HG03354 (cell line): Measurements from ENCODE around the gene ANKRD53.

Source experiments
- ATAC-seq: cut with Tn5 transposase; IDR thresholded peaks from one replicate; pipeline ENCODE4 v1.9.1; 2021; ENCODE audit warnings: mild to moderate bottlenecking; ENCODE audit not compliant: unreplicated experiment, poor library complexity, severe bottlenecking

ANKRD53 gene, protein sequence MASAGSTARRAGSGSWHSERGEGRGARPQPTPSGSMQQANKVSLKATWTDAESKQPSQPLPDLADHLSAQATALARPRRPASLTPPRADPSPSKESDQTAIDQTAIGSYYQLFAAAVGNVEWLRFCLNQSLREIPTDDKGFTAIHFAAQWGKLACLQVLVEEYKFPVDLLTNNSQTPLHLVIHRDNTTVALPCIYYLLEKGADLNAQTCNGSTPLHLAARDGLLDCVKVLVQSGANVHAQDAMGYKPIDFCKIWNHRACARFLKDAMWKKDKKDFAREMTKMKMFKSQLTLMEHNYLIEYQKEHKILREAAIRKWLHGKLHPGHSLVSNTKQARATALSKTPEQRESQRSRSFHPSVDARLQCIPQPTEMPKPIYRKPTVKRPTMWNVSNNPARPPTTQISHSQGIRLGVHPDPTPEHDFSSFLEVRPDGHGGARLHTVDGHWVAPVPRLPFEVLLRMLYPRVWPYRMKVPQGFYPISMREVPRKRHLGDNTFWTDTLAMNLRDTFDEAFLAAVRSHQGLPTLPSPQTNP

DNA sequence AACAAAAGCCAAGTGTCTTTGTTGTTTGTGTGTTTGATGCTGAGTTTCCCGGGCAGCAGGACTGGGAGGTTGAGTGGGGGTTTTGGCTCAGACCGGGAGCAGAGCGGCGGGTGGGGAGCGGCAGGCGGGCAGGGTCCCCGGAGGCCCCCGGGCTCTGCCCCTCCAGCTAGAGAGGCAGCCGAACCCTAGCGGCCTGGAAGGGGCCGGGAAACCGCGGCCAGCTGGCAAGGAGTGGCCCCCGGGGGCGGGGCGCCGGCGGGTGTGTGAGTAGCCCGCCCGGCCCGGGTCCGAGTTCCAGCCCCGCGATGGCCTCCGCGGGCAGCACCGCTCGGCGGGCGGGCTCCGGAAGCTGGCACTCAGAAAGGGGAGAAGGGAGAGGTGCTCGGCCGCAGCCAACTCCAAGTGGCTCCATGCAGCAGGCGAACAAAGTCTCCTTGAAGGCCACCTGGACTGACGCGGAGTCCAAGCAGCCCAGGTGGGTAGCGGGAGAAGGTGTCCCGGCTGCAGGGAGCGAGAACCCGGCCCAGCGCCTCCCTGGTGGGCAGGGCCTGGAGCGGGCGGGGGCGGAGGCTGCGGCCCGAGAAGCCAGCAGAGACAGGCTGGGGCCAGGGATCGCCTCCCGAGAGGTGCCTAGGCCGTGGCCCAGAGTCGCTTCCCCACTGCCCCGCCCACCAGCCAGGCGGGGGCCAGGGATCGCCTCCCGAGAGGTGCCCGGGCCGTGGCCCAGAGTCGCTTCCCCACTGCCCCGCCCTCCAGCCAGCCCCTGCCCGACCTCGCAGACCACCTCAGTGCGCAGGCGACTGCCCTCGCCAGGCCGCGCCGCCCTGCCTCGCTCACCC, at the start of gene ANKRD53:
ANKRD53 (plus strand) TSS at position 290 of the 839 bp plus-strand sequence; CDS start at position 306, 16 bp downstream.
- ATAC-seq: no peak

DNA sequence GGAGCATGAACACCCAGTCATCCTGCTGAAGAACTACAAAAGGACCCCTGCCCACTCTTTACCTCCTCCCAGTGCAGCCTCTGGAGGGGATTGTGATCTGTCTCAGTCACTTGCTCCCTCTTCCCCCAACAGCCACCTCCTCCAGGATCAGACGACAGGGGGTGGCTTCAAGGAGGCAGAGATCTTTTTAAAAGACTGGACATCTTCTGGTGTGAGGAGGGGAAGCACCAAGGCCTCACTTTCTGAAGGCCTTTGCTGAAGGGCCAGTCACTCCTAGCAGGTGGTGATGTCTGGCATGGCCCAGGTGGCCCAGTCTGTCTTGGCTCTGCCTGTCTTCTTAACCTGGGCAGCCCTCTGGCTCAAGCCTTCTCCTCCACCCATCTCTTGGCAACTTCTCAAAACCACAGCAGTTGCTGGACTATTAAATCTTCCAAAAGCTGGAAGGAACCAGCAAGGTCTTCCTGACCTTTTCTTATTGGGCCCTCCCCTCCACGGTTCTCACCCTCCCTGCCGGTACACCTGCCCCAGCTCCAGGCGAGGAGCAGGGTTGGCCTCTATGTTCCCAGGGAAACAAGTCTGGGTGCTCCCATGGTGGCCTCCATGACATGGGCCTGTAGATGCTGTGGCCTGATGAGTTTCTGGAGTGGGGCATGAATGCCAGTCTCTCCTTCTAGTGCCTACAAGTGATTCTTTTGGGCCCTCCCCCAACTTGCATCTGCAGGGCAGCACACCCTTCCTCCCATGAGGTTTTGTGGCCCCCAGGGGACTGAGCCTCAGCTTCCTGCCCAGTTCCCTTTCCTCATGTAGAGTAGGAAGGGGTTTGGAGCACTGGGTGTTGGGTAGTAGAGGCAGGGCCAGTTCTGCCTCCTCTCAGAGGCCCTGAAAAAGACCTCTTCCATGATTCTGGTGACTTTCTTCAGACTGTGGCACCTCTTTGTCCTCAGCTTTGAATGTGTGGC, 47.8 kb upstream of the ANKRD53 start:
- ATAC-seq: no peak

- no peak for ATAC-seq
Observed at GRCh38 chr2:70931376-70932000, 46.9 kb upstream of the ANKRD53 start.

GRCh38 chr2:70932631-70933230, 45.7 kb upstream of the ANKRD53 start:
- no peak for ATAC-seq

DNA sequence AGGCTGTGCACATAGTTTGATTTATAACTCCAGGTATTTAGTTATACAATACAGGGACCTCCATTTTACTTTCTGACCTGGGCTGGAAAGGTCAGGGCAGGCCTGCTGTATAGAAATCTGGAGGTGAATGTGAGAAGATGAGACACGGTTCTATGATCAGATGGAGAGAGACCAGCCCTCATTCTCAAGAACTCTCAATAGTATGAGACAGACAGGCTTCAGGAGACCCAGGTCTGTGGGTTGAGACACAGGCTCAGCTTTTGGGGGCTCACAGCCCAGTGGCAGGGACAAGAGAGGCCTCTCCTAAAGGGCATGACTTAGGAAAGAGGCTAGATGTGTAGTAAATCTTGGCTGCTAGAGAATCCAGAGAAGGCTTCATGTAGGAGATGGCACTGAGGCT, 43.4 kb upstream of the ANKRD53 start:
- ATAC-seq: no peak

GRCh38 chr2:70935468-70936164, 42.8 kb upstream of the ANKRD53 start, which contains the start of gene ATP6V1B1:
Gene ATP6V1B1, plus strand, starts transcription at chr2:70935900. Its CDS starts 55 bp downstream, at chr2:70935955.
- no peak for ATAC-seq

- ATAC-seq: no peak
Observed at GRCh38 chr2:70936165-70936978, 42.1 kb upstream of the ANKRD53 start.

- ATAC-seq: no peak
Observed at GRCh38 chr2:70936979-70937811, 41.2 kb upstream of the ANKRD53 start.

DNA sequence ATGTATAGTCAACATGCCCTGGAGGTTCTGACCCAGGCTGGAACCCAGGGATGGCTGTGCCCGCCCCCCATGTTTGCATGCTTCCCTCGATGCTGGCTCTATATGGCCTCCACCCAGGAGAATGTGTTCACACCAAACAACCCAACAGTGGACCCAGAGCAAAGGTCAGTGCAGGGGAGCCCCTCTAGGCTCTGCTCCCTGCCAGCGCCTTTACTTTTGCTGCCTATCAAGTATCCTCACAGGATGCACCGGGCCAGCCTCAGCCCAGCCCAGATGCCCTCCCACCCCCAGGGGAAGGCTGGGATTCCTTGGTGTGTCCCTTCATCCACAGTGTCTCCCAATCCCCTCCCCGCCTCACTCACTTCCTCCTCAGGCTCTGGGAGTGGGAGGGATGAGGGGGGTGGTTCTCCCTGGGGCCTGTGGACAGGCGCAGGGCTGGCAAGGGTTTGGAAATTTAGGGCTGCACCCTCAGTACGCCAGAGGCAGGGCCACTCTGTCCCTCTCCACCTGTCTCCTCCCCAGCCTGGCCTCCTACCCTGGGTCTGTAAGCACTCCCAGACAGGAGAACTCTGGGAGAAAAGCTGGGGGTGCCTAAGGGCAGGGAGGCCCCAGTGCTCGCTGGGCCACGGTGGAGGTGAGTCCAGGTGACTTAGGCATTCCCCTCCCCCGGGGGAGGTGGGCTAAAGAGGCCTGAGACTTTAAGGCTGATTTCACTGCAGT, 40.4 kb upstream of the ANKRD53 start:
- no peak for ATAC-seq

- ATAC-seq: no peak
Observed at GRCh38 chr2:70938586-70938950, 39.9 kb upstream of the ANKRD53 start.

- no peak for ATAC-seq
Observed at GRCh38 chr2:70939001-70939838, 39.2 kb upstream of the ANKRD53 start.

DNA sequence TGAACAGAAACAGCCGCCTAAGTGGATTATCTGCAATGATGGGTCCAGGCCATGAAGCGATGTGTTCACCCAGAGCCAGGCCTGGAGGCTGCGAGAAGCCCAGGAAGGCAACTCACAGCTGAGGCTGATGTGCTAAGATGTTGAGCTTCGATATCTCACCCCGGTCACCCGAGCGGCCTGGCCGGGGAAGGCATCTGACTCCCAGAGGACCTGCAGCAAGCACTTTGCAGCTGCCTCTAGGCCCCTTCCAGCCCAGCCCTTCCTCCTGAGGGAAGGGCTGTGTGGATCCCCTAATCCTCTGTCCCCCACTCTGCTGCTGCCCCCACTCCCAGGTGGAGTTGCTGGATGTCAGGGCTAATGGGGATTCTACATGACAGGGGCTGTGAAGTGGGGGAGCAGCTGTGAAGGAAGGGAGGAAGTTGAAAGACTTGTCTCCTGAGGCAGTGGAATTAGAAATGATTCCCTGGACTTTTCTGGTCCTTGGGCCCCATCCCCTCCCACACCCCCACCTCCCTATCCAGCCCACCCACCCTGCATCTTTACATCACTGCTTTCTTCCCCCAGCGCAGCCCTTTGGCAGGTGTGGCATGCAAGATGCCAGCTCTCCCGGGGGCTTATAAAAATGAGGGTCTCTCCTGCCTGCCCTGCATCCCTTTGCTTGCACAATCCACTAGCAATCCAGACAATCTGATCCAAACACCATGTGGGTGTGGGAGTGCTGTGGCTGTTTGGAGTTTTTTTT, 38.4 kb upstream of the ANKRD53 start:
- no peak for ATAC-seq

- ATAC-seq: no peak
Observed at GRCh38 chr2:70941186-70941585, 37.2 kb upstream of the ANKRD53 start.

DNA sequence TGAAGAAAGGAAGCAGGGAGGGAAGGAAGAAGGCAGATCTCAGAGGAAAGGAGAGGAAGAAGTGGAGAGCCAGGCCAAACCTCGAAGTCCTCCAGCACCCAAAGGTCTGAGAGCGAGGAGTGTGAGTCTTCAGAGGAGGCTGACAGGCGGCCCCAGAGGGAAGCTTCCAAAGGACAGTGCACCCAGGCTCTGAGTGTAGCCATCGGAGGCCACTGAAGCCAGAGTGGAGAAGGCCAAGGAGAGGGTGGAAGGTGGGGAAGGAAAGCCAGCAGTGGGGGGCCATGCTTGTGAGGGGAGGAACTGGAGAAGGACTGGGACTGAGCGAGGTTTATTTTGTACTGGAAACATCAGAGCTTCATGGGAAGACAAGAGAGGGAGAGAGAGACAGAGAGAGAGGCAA, 36.7 kb upstream of the ANKRD53 start:
- ATAC-seq: no peak
